HG03442 (cell line): ENCODE measurements around the gene MAP1LC3A.

Source experiments
- ATAC-seq: cut with Tn5 transposase; IDR thresholded peaks from one replicate; pipeline ENCODE4 v1.9.1; 2021; ENCODE audit warnings: mild to moderate bottlenecking, moderate library complexity; ENCODE audit not compliant: unreplicated experiment

MAP1LC3A gene

GRCh38 chr20:34547844-34548613, 10.5 kb upstream of the MAP1LC3A start:
- ATAC-seq = no peak

GRCh38 chr20:34549291-34549928, 9.1 kb upstream of the MAP1LC3A start:
- ATAC-seq = no peak

- no peak for ATAC-seq
Observed at GRCh38 chr20:34549929-34550305, 8.6 kb upstream of the MAP1LC3A start.

GRCh38 chr20:34552569-34552968, 5.9 kb upstream of the MAP1LC3A start:
- no peak for ATAC-seq

- ATAC-seq = no peak
Observed at GRCh38 chr20:34553366-34553867, 5.1 kb upstream of the MAP1LC3A start.

GRCh38 chr20:34557936-34558319, 590 bp upstream of the MAP1LC3A start:
- no peak for ATAC-seq

GRCh38 chr20:34559311-34560140, 1.0 kb downstream of the MAP1LC3A start:
- no peak for ATAC-seq

GRCh38 chr20:34560141-34560523, 1.6 kb downstream of the MAP1LC3A start:
- no peak for ATAC-seq

- no peak for ATAC-seq
Observed at GRCh38 chr20:34560614-34561013, 2.1 kb downstream of the MAP1LC3A start.

GRCh38 chr20:34561661-34562060, 3.1 kb downstream of the MAP1LC3A start:
- ATAC-seq = no peak

- ATAC-seq = no peak
Observed at GRCh38 chr20:34562641-34563040, 4.1 kb downstream of the MAP1LC3A start.

GRCh38 chr20:34564833-34565232, 6.3 kb downstream of the MAP1LC3A start:
- no peak for ATAC-seq

- ATAC-seq = no peak
Observed at GRCh38 chr20:34566978-34567891, 8.7 kb downstream of the MAP1LC3A start.

- no peak for ATAC-seq
Observed at GRCh38 chr20:34567892-34568865, 9.7 kb downstream of the MAP1LC3A start.

- ATAC-seq = no peak
Observed at GRCh38 chr20:34569598-34569997, 11.1 kb downstream of the MAP1LC3A start.

GRCh38 chr20:34570859-34571306, 12.4 kb downstream of the MAP1LC3A start:
- ATAC-seq = no peak

- ATAC-seq = no peak
Observed at GRCh38 chr20:34571753-34572152, 13.2 kb downstream of the MAP1LC3A start.

GRCh38 chr20:34573541-34574300, 15.2 kb downstream of the MAP1LC3A start:
- ATAC-seq = no peak
